B cell (primary cell): ENCODE measurements around the gene NT5E. TPM values are rescaled to one million over a fixed set of nuclear protein-coding genes. Genes with fewer than 3 reads are reported as not detected.

Experiments
- ATAC-seq: fragments of 200-7000 bp; cut with Tn5 transposase; one replicate; pipeline ENCODE4 v1.10.0; 2021; ENCODE audit warnings: low read depth, mild to moderate bottlenecking, moderate number of reproducible peaks, moderate library complexity
- CTCF ChIA-PET: fragments of 350-600 bp; sonication (Branson Sonifier 250); formaldehyde crosslinking; loops from one replicate; lab custom pipeline; 2021; ENCODE audit warnings: antibody characterized with exemption, inconsistent platforms; lab: Charles Lee
- POLR2A ChIA-PET: fragments of 350-600 bp; sonication (Branson Sonifier 250); formaldehyde crosslinking; loops from one replicate; lab custom pipeline; 2021; ENCODE audit warnings: antibody characterized with exemption; lab: Charles Lee
- DNase-seq: peaks from one replicate; pipeline ENCODE4 v3.0.0; 2013
- H2AFZ ChIP-seq: 2 replicates; pipeline ENCODE4 v1.6.1; 2012; ENCODE audit warnings: mild to moderate bottlenecking, low read depth, low read length; ENCODE audit not compliant: insufficient read depth, poor library complexity, severe bottlenecking
- H3K27ac ChIP-seq, 2 donors: 1 replicate in 1 of 2; 2 replicates in 1 of 2; pipeline ENCODE4 v1.5.1; 2012 to 2013; ENCODE audit warnings: low read length in 2 of 2, mild to moderate bottlenecking in 2 of 2, moderate library complexity in 1 of 2
- H3K27me3 ChIP-seq, 4 experiments: fragments of 200-600 bp in 1 of 4; sonication (generic) in 1 of 4; replicated peaks in 1 of 4; 1 replicate in 2 of 4; 2 replicates in 2 of 4; pipeline versions ENCODE4 v1.6.1 to v1.7.0; 2013 to 2016; ENCODE audit warnings: low read length in 3 of 4, mild to moderate bottlenecking in 2 of 4, mixed read lengths in 1 of 4, moderate library complexity in 1 of 4; ENCODE audit not compliant: insufficient read depth in 4 of 4, control insufficient read depth in 3 of 4; ENCODE audit errors: control extremely low read depth in 1 of 4
- H3K36me3 ChIP-seq, 2 experiments: replicated peaks in 1 of 2; 1 replicate in 1 of 2; 2 replicates in 1 of 2; pipeline versions ENCODE4 v1.6.1 to v1.7.1; 2013; ENCODE audit warnings: low read length in 1 of 2; ENCODE audit not compliant: insufficient read depth in 2 of 2, control insufficient read depth in 1 of 2; ENCODE audit errors: control extremely low read depth in 1 of 2, extremely low read depth in 1 of 2
- H3K4me1 ChIP-seq, 2 donors: fragments of 200-600 bp in 1 of 2; sonication (generic) in 1 of 2; 1 replicate in 1 of 2; 2 replicates in 1 of 2; pipeline versions ENCODE4 v1.5.1 to v1.6.1; 2013 to 2017; ENCODE audit warnings: low read length in 2 of 2; ENCODE audit not compliant: control insufficient read depth in 2 of 2, insufficient read depth in 2 of 2
- H3K4me2 ChIP-seq: replicated peaks from 2 replicates; pipeline ENCODE3; 2012; ENCODE audit warnings: mild to moderate bottlenecking, low read depth, low read length; ENCODE audit not compliant: poor library complexity, severe bottlenecking
- H3K4me3 ChIP-seq, 5 experiments: fragments of 200-600 bp in 1 of 5; sonication (generic) in 1 of 5; 1 replicate in 3 of 5; 2 replicates in 2 of 5; pipeline versions ENCODE4 v1.5.1 to v1.7.0; 2011 to 2016; ENCODE audit warnings: low read length in 4 of 5, mild to moderate bottlenecking in 4 of 5, low read depth in 2 of 5, control low read depth in 1 of 5, moderate library complexity in 1 of 5; ENCODE audit not compliant: insufficient read depth in 1 of 5; ENCODE audit errors: control extremely low read depth in 1 of 5, extremely low read depth in 1 of 5
- H3K79me2 ChIP-seq: fragments of 200-600 bp; sonication (generic); one replicate; pipeline ENCODE4 v1.6.0; 2016; ENCODE audit warnings: low read length; ENCODE audit not compliant: control insufficient read depth, insufficient read depth
- H3K9ac ChIP-seq: fragments of 200-600 bp; sonication (generic); 2 replicates; pipeline ENCODE4 v1.6.1; 2017; ENCODE audit warnings: mild to moderate bottlenecking, low read length, moderate library complexity
- H3K9me3 ChIP-seq, 3 donors: one replicate each; pipeline versions ENCODE4 v1.6.1 to v1.7.1; 2013; ENCODE audit warnings: low read length in 2 of 3; ENCODE audit not compliant: control insufficient read depth in 2 of 3, insufficient read depth in 1 of 3; ENCODE audit errors: control extremely low read depth in 1 of 3
- H4K20me1 ChIP-seq: 2 replicates; pipeline ENCODE4 v1.6.0; 2012; ENCODE audit warnings: mild to moderate bottlenecking, low read length; ENCODE audit not compliant: insufficient read depth, control insufficient read depth, poor library complexity, severe bottlenecking
- H3K27ac Mint-ChIP-seq: one replicate; pipeline ENCODE4 v1.8.0; 2021; ENCODE audit warnings: mixed read lengths
- H3K27me3 Mint-ChIP-seq: one replicate; pipeline ENCODE4 v1.8.0; 2021; ENCODE audit warnings: mixed read lengths
- H3K4me1 Mint-ChIP-seq: one replicate; pipeline ENCODE4 v1.8.0; 2021; ENCODE audit warnings: mixed read lengths
- H3K4me3 Mint-ChIP-seq: one replicate; pipeline ENCODE4 v1.8.0; 2021; ENCODE audit warnings: mixed read lengths
- H3K9me3 Mint-ChIP-seq: one replicate; pipeline ENCODE4 v1.8.0; 2022; ENCODE audit warnings: mixed read lengths; ENCODE audit not compliant: insufficient read depth
- EZH2 ChIP-seq: IDR thresholded peaks from 2 replicates; pipeline ENCODE4 v1.6.1; 2012; ENCODE audit warnings: borderline replicate concordance, low read depth, mild to moderate bottlenecking, moderate library complexity, low read length; ENCODE audit not compliant: insufficient read depth, poor library complexity, severe bottlenecking
- WGBS: methylation state at CpG from one replicate; pipeline ENCODE4 v1.1.5; 2013; ENCODE audit warnings: missing lambda C conversion rate; ENCODE audit not compliant: insufficient coverage; 5-methylcytosine and 5-hydroxymethylcytosine counted together
- intact Hi-C: fragments of 100-400 bp; cut with micrococcal nuclease; formaldehyde crosslinking; loops from one replicate; pipeline ENCODE4 v1.10.0; 2022
- polyA plus RNA-seq: library from polyadenylated mRNA; depleted of rRNA; stranded (reverse); fragments of >200 nt; gene quantifications from 2 replicates; pipeline ENCODE4 v1.2.3, GENCODE V29; 2012
- total RNA-seq, 2 donors: library from RNA; stranded (reverse); fragments of 120-200 nt in 1 of 2; gene quantifications; 1 replicate in 1 of 2; 2 replicates in 1 of 2; pipeline versions ENCODE4 v1.2.3 to v1.2.4, GENCODE V29; 2013 to 2022
- TF ChIP-seq, protein P1 (sequence below): fragments of 200-600 bp; IDR thresholded peaks from one replicate; pipeline ENCODE4 v1.8.0; 2022; ENCODE audit warnings: antibody characterized with exemption, mild to moderate bottlenecking

NT5E gene
- total and polyA plus RNA-seq, 2 donors (not counting 1 experiment from before 2014, with no cell fraction given), result 11.6 to 23.2 TPM

DNA sequence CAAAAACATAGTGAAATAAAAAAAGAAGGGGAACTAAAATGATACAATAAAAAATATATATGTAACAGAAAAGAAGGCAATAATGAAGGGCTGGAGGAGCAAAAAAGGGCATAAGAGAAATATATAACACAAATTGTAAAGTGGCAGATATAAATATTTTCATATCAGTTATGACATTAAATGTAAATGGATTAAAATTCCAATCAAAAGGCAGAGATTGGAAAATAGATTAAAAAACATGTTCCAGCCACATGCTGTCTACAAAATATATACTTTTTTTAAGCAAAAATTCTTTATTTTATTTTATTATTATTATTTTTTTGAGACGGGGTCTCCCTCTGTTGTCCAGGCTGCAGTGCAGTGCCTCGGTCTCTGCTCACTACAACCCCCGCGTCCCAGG, 23.9 kb upstream of the NT5E start:
- TF ChIP-seq, protein P1, sequence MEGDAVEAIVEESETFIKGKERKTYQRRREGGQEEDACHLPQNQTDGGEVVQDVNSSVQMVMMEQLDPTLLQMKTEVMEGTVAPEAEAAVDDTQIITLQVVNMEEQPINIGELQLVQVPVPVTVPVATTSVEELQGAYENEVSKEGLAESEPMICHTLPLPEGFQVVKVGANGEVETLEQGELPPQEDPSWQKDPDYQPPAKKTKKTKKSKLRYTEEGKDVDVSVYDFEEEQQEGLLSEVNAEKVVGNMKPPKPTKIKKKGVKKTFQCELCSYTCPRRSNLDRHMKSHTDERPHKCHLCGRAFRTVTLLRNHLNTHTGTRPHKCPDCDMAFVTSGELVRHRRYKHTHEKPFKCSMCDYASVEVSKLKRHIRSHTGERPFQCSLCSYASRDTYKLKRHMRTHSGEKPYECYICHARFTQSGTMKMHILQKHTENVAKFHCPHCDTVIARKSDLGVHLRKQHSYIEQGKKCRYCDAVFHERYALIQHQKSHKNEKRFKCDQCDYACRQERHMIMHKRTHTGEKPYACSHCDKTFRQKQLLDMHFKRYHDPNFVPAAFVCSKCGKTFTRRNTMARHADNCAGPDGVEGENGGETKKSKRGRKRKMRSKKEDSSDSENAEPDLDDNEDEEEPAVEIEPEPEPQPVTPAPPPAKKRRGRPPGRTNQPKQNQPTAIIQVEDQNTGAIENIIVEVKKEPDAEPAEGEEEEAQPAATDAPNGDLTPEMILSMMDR, result no peak
- TF ChIP-seq EZH2, result no peak
- ChIA-PET POLR2A (no interaction called here), CTCF (no interaction called here)
- Histone ChIP-seq H3K79me2 (no peaks in the 10 kb centered on the region), H3K4me2 (no peak overlapping the region), H3K27ac (no peak overlapping the region), H2AFZ (no peak overlapping the region), H3K4me1 (no peaks in the 10 kb centered on the region), H3K27me3 (no peaks in the 10 kb centered on the region), H3K36me3 (no peaks in the 10 kb centered on the region), H3K4me3 (no peak overlapping the region), H3K9me3 (peaks cover 0 to 10% (median 10%) of the 10 kb centered on the region in 3 donors), H3K9ac (no peak overlapping the region), H4K20me1 (no peaks in the 10 kb centered on the region)
- DNase-seq (no peak), ATAC-seq (no peak)
- Mint-ChIP-seq H3K27ac (no peak overlapping the region), H3K9me3 (peaks cover 8% of the 10 kb centered on the region), H3K27me3 (no peaks in the 10 kb centered on the region), H3K4me1 (peaks cover 4% of the 10 kb centered on the region), H3K4me3 (no peak overlapping the region)
- WGBS, result no CpG with 5 or more reads among the region's 4 CpGs
- intact Hi-C loops, result no loop called here

DNA sequence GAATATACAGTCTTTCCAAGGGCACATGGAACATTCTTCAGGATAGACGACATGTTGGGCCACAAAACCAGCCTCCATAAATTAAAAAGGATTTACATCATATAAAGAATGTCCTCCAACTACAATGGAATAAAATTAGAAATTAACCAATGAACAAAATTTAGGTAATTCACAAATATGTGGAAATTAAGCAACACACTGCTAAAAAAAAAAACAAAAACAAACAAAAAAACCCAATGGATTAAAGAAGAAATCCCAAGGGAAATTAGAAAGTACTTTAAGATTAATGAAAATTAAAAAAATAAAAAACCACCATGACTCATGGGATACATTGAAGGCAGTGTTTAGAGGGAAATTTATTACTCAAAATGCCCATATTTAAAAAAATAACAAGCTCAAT, 21.4 kb upstream of the NT5E start:
- H3K27ac Mint-ChIP-seq, result no peak overlapping the region
- POLR2A ChIA-PET, result no interaction called here
- H3K4me3 Mint-ChIP-seq, result no peak overlapping the region
- no peak overlapping the region for H2AFZ ChIP-seq
- no peaks in the 10 kb centered on the region for H3K79me2 ChIP-seq
- no peak overlapping the region for H3K9ac ChIP-seq
- H3K4me3 ChIP-seq, result no peak overlapping the region
- WGBS, result no CpG with 5 or more reads among the region's 1 CpG
- no peaks in the 10 kb centered on the region for H3K27me3 Mint-ChIP-seq
- intact Hi-C loops, result no loop called here
- H3K27ac ChIP-seq, result no peak overlapping the region
- no peaks in the 10 kb centered on the region for H3K4me1 ChIP-seq
- no peaks in the 10 kb centered on the region for H4K20me1 ChIP-seq
- H3K9me3 Mint-ChIP-seq, result peaks cover 10% of the 10 kb centered on the region
- no peak overlapping the region for H3K4me2 ChIP-seq
- ATAC-seq (no peak), DNase-seq (no peak)
- TF ChIP-seq, protein P1, result no peak
- no peak for TF ChIP-seq EZH2
- CTCF ChIA-PET, result no interaction called here
- H3K4me1 Mint-ChIP-seq, result no peaks in the 10 kb centered on the region
- peaks cover 0 to 10% (median 10%) of the 10 kb centered on the region in 3 donors for H3K9me3 ChIP-seq
- H3K27me3 ChIP-seq, result no peaks in the 10 kb centered on the region
- no peaks in the 10 kb centered on the region for H3K36me3 ChIP-seq
